ENCODE measurements around the gene WDR5. TPM values are rescaled to one million over a fixed set of nuclear protein-coding genes. Genes with fewer than 3 reads are reported as not detected.

The WDR5 gene
- total and polyA plus RNA-seq, 2 donors (not counting 1 experiment from before 2014, with no cell fraction given) = 15.5 to 26.0 TPM

DNA sequence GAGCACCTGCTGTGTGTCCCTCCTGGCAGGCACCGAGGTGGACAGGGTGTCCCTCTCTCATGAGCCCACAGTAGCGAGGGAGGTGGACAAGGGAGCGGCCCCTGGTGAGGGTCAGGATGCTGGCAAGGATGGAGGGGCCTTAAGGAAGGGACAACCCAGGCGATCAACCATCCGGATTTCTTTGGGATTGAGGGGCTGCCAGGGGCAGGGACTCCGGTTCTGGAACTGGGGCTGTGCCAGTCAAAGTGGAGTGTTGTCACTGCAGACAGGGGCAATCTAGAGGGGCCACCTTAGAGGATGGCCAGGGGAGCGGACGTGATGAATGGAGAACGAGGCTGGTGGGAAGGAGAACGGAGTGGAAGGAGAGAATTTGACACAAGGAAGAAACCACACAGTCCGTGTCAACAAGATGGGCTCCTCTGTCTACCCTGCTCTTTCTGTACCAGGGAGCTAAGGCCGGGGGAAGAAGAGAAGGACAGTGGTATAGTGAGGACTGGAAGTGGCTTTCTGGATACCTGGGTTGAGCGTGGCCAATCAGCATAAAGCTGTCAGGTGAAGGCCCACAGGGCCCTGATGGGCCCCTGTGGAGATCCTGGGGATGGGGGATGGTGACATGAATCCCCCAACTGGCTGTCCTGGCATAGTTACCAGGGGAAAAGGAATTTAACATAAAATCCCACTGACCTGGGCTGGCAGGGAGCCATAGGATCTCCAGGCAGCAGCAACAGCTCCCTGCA is 4.2 kb upstream of the WDR5 start:
- H3K4me3 ChIP-seq (replicated peaks in 1 of 4; ENCODE audit: control extremely low read depth in 1 of 4, insufficient read depth in 1 of 4, low read depth in 3 of 4, low read length in 4 of 4) = no peak overlapping the region
- no peak overlapping the region for H2AFZ ChIP-seq (ENCODE audit: low read length)

DNA sequence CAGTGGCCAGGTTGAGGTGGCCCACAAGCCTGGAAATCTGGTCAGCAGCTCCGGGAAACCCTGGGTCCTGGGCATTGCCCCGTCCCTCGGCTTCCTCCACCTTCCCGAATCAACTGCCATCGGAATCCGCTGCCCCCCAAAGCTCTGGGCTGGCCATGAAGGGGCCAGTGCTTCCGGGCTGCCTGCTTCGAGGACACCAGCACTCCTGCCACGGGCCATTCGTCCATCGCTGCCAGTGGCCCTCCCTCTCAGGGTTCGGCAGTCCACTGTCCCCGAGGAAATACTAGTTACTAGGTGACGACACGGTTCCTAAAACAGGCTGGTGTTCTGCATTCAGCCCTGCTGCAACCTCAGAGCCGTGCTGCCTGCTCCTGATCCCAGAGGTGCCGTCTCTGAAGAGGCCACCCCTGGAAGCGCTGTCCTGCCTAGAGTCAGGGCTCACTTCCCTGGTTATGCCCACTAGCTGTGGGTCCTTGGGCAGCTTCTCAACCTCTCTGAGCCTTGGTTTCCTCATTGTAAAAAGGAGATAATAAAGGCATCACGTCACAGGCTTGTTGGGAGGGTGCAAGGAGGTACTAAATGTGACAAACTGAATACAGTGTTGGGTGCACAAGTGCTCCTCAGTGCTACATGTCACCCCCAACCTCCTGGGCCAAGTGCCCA is 3.5 kb upstream of the WDR5 start:
- Histone ChIP-seq H3K36me3 (ENCODE audit: control insufficient read depth, insufficient read depth, low read length) (no peaks in the 10 kb centered on the region), H4K20me1 (ENCODE audit: control insufficient read depth, extremely low read depth, insufficient read depth, low read length) (no peaks in the 10 kb centered on the region), H3K27me3 (ENCODE audit: control insufficient read depth, insufficient read depth, low read length) (no peaks in the 10 kb centered on the region), H3K27ac (ENCODE audit: insufficient read depth, low read length) (no peak overlapping the region), H3K79me2 (ENCODE audit: control insufficient read depth, insufficient read depth, low read length) (peaks cover 11% of the 10 kb centered on the region), H2AFZ (ENCODE audit: low read length) (no peak overlapping the region), H3K4me1 (ENCODE audit: control insufficient read depth, extremely low read depth, insufficient read depth, low read length) (peaks cover 9% of the 10 kb centered on the region), H3K4me3 (replicated peaks in 1 of 4; ENCODE audit: control extremely low read depth in 1 of 4, insufficient read depth in 1 of 4, low read depth in 3 of 4, low read length in 4 of 4) (no peak overlapping the region), H3K4me2 (ENCODE audit: extremely low read depth, insufficient read depth, low read length) (no peak overlapping the region), H3K9me3 (ENCODE audit: control insufficient read depth, insufficient read depth, low read depth, low read length) (no peaks in the 10 kb centered on the region), H3K9ac (ENCODE audit: insufficient read depth, low read length) (no peak overlapping the region)
- DNase-seq (ENCODE audit: low read depth in 2 of 2) = no peak
- TF ChIP-seq, protein P1, sequence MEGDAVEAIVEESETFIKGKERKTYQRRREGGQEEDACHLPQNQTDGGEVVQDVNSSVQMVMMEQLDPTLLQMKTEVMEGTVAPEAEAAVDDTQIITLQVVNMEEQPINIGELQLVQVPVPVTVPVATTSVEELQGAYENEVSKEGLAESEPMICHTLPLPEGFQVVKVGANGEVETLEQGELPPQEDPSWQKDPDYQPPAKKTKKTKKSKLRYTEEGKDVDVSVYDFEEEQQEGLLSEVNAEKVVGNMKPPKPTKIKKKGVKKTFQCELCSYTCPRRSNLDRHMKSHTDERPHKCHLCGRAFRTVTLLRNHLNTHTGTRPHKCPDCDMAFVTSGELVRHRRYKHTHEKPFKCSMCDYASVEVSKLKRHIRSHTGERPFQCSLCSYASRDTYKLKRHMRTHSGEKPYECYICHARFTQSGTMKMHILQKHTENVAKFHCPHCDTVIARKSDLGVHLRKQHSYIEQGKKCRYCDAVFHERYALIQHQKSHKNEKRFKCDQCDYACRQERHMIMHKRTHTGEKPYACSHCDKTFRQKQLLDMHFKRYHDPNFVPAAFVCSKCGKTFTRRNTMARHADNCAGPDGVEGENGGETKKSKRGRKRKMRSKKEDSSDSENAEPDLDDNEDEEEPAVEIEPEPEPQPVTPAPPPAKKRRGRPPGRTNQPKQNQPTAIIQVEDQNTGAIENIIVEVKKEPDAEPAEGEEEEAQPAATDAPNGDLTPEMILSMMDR (conservative IDR thresholded peaks at IDR 0.05 in 1 of 2, IDR thresholded peaks at IDR 0.05 in 1 of 2; ENCODE audit: low read depth in 1 of 2, low read length in 2 of 2) = no peak
- no peak for TF ChIP-seq EZH2 (IDR thresholded peaks at IDR 0.05; ENCODE audit: low read length, missing control alignments)

More for the DNA sequence above, 4.2 kb upstream of the WDR5 start:
- no peaks in the 10 kb centered on the region for H3K36me3 ChIP-seq (ENCODE audit: control insufficient read depth, insufficient read depth, low read length)
- no peak for DNase-seq (ENCODE audit: low read depth in 2 of 2)
- H3K9me3 ChIP-seq (ENCODE audit: control insufficient read depth, insufficient read depth, low read depth, low read length) = no peaks in the 10 kb centered on the region
- H3K4me1 ChIP-seq (ENCODE audit: control insufficient read depth, extremely low read depth, insufficient read depth, low read length) = peaks cover 7% of the 10 kb centered on the region
- no peak overlapping the region for H3K27ac ChIP-seq (ENCODE audit: insufficient read depth, low read length)
- H3K4me2 ChIP-seq (ENCODE audit: extremely low read depth, insufficient read depth, low read length) = no peak overlapping the region
- H3K79me2 ChIP-seq (ENCODE audit: control insufficient read depth, insufficient read depth, low read length) = peaks cover 4% of the 10 kb centered on the region
- no peaks in the 10 kb centered on the region for H3K27me3 ChIP-seq (ENCODE audit: control insufficient read depth, insufficient read depth, low read length)
- no peak for TF ChIP-seq EZH2 (IDR thresholded peaks at IDR 0.05; ENCODE audit: low read length, missing control alignments)
- TF ChIP-seq, protein P1 (conservative IDR thresholded peaks at IDR 0.05 in 1 of 2, IDR thresholded peaks at IDR 0.05 in 1 of 2; ENCODE audit: low read depth in 1 of 2, low read length in 2 of 2) = no peak
- no peaks in the 10 kb centered on the region for H4K20me1 ChIP-seq (ENCODE audit: control insufficient read depth, extremely low read depth, insufficient read depth, low read length)
- H3K9ac ChIP-seq (ENCODE audit: insufficient read depth, low read length) = no peak overlapping the region

DNA sequence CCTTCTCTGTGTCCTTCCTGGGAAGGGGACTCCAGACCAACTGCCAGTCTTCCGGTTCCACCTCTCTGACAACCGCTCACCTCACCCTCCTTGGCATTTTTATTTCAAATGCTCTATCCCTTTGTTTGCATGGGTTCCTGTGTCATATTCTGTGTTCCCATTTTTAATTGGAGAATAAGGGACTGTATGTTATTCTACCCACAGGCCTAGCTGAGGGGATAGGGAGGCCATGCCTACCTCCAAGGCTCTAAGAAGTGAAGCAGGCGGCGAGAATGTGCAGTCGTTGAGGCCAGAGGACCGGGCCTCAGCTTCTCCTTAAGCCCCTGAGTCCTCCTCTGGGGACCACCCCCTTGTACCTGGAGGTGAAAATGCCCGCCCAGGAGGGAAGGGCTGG is 936 bp upstream of the WDR5 start:
- peak overlapping the region; percentile 79 to 97 (median 86) for H3K4me3 ChIP-seq (replicated peaks in 1 of 4; ENCODE audit: control extremely low read depth in 1 of 4, insufficient read depth in 1 of 4, low read depth in 3 of 4, low read length in 4 of 4)
- H3K4me1 ChIP-seq (ENCODE audit: control insufficient read depth, extremely low read depth, insufficient read depth, low read length) = peaks cover 22% of the 10 kb centered on the region
- no peaks in the 10 kb centered on the region for H4K20me1 ChIP-seq (ENCODE audit: control insufficient read depth, extremely low read depth, insufficient read depth, low read length)
- H3K9me3 ChIP-seq (ENCODE audit: control insufficient read depth, insufficient read depth, low read depth, low read length) = no peaks in the 10 kb centered on the region
- peak overlapping the region; percentile 65 for H3K9ac ChIP-seq (ENCODE audit: insufficient read depth, low read length)
- H3K36me3 ChIP-seq (ENCODE audit: control insufficient read depth, insufficient read depth, low read length) = no peaks in the 10 kb centered on the region
- no peak for DNase-seq (ENCODE audit: low read depth in 2 of 2)
- H3K27ac ChIP-seq (ENCODE audit: insufficient read depth, low read length) = no peak overlapping the region
- no peaks in the 10 kb centered on the region for H3K27me3 ChIP-seq (ENCODE audit: control insufficient read depth, insufficient read depth, low read length)
- H3K79me2 ChIP-seq (ENCODE audit: control insufficient read depth, insufficient read depth, low read length) = peaks cover 38% of the 10 kb centered on the region
- H3K4me2 ChIP-seq (ENCODE audit: extremely low read depth, insufficient read depth, low read length) = peak overlapping the region; percentile 88
- H2AFZ ChIP-seq (ENCODE audit: low read length) = peak overlapping the region; percentile 94
- no peak for TF ChIP-seq EZH2 (IDR thresholded peaks at IDR 0.05; ENCODE audit: low read length, missing control alignments)
